Measurements from ENCODE around the gene TTLL11.
"Not testable (repeated sequence)": the region's sequence is repeated elsewhere in the genome, so short reads cannot be mapped to it uniquely, and the experiment has no call there.

Gene TTLL11

GRCh38 chr9:121998513-121999049 lies 94.5 kb downstream of the TTLL11 start:
- DNase-seq: no peak

- no peak for DNase-seq
These were observed 95.3 kb downstream of the TTLL11 start for GRCh38 chr9:121997791-121998190.

- DNase-seq: no peak
These were observed 96.3 kb downstream of the TTLL11 start for GRCh38 chr9:121996783-121997182.

- DNase-seq: no peak
These were observed 97.1 kb downstream of the TTLL11 start for GRCh38 chr9:121995997-121996396.

- DNase-seq: peak; percentile 82
These were observed 100.4 kb downstream of the TTLL11 start for GRCh38 chr9:121992571-121993212.

GRCh38 chr9:121991307-121991661 lies 101.8 kb downstream of the TTLL11 start:
- no peak for DNase-seq

GRCh38 chr9:121990600-121991306 lies 102.4 kb downstream of the TTLL11 start:
- no peak for DNase-seq

GRCh38 chr9:121989010-121989409 lies 104.1 kb downstream of the TTLL11 start:
- no peak for DNase-seq

GRCh38 chr9:121987314-121987713 lies 105.8 kb downstream of the TTLL11 start:
- no peak for DNase-seq

GRCh38 chr9:121985792-121986494 lies 107.2 kb downstream of the TTLL11 start:
- DNase-seq: no peak

GRCh38 chr9:121984726-121985402 lies 108.2 kb downstream of the TTLL11 start:
- DNase-seq: no peak

GRCh38 chr9:121983736-121984135 lies 109.4 kb downstream of the TTLL11 start:
- DNase-seq: no peak

GRCh38 chr9:121981118-121981883 lies 111.8 kb downstream of the TTLL11 start:
- DNase-seq: no peak

GRCh38 chr9:121980665-121981064 lies 112.4 kb downstream of the TTLL11 start:
- not testable (repeated sequence) for DNase-seq

- no peak for DNase-seq
These were observed 113.4 kb downstream of the TTLL11 start for GRCh38 chr9:121979736-121980135.

- no peak for DNase-seq
These were observed 116.4 kb downstream of the TTLL11 start for GRCh38 chr9:121976751-121977150.

GRCh38 chr9:121975801-121976277 lies 117.3 kb downstream of the TTLL11 start:
- DNase-seq: no peak

- DNase-seq: no peak
These were observed 118.7 kb downstream of the TTLL11 start for GRCh38 chr9:121974421-121974820.

GRCh38 chr9:121972501-121972981 lies 120.6 kb downstream of the TTLL11 start:
- DNase-seq: no peak

GRCh38 chr9:121968056-121968455 lies 125.1 kb downstream of the TTLL11 start:
- DNase-seq: no peak

- DNase-seq: no peak
These were observed 126.4 kb downstream of the TTLL11 start for GRCh38 chr9:121966706-121967105.

GRCh38 chr9:121963528-121963995 lies 129.5 kb downstream of the TTLL11 start:
- DNase-seq: no peak
